Measurements from ENCODE around the gene MLX.
A peak's percentile ranks its signal among the peaks of the same experiment; 100 is the strongest.

The MLX gene

GRCh38 chr17:42566883-42567573, at the start of gene MLX:
TSS of gene MLX (plus strand) at chr17:42567100. CDS start at chr17:42567125, 25 bp downstream.
- peak within 1 kb of the TSS; percentile 95 for H3K4me2 ChIP-seq (ENCODE audit: low read length)
- H2AFZ ChIP-seq (ENCODE audit: low read depth, low read length), result 0 out of 2 replicates have a peak within 1 kb of the TSS, but pooled peaks have one; percentile 28
- H3K9ac ChIP-seq (ENCODE audit: low read length), result peak within 1 kb of the TSS; percentile 87
- no peaks in the 10 kb centered on the region for H3K9me3 ChIP-seq (ENCODE audit: insufficient read depth, low read length)
- TF ChIP-seq CTCF (IDR thresholded peaks at IDR 0.05; ENCODE audit: low read depth, low read length) (no peak), EZH2phosphoT487 (IDR thresholded peaks at IDR 0.05; ENCODE audit: low read depth) (no peak)
- H4K20me1 ChIP-seq (ENCODE audit: insufficient read depth, low read length), result 0 out of 2 replicates have a peak, but pooled peaks cover 2% of the 10 kb centered on the region
- peaks cover 38% of the 10 kb centered on the region for H3K79me2 ChIP-seq (ENCODE audit: low read length)
- no peaks in the 10 kb centered on the region for H3K27me3 ChIP-seq (ENCODE audit: low read depth, low read length)
- H3K4me3 ChIP-seq (ENCODE audit: low read length), result peak within 1 kb of the TSS; percentile 91
- H3K4me1 ChIP-seq (ENCODE audit: low read length), result peaks cover 31% of the 10 kb centered on the region
- H3K36me3 ChIP-seq (replicated peaks; ENCODE audit: low read depth, low read length), result peaks cover 43% of the 10 kb centered on the region
- H3K27ac ChIP-seq (ENCODE audit: low read length), result peak within 1 kb of the TSS; percentile 67

- Histone ChIP-seq H3K27me3 (ENCODE audit: low read depth, low read length) (no peaks in the 10 kb centered on the region), H3K9me3 (ENCODE audit: insufficient read depth, low read length) (no peaks in the 10 kb centered on the region), H3K9ac (ENCODE audit: low read length) (no peak overlapping the region), H3K4me1 (ENCODE audit: low read length) (peaks cover 9% of the 10 kb centered on the region), H2AFZ (ENCODE audit: low read depth, low read length) (no peak overlapping the region), H4K20me1 (ENCODE audit: insufficient read depth, low read length) (no peaks in the 10 kb centered on the region), H3K4me3 (ENCODE audit: low read length) (no peak overlapping the region), H3K4me2 (ENCODE audit: low read length) (no peak overlapping the region), H3K27ac (ENCODE audit: low read length) (no peak overlapping the region), H3K36me3 (replicated peaks; ENCODE audit: low read depth, low read length) (peaks cover 18% of the 10 kb centered on the region), H3K79me2 (ENCODE audit: low read length) (no peaks in the 10 kb centered on the region)
- peak; percentile 97 for TF ChIP-seq CTCF (IDR thresholded peaks at IDR 0.05; ENCODE audit: low read depth, low read length)
- no peak for TF ChIP-seq EZH2phosphoT487 (IDR thresholded peaks at IDR 0.05; ENCODE audit: low read depth)
Observed at GRCh38 chr17:42517516-42517915, 49.4 kb upstream of the MLX start.

GRCh38 chr17:42518046-42518754, 48.7 kb upstream of the MLX start:
- Histone ChIP-seq H2AFZ (ENCODE audit: low read depth, low read length) (no peak overlapping the region), H3K27ac (ENCODE audit: low read length) (no peak overlapping the region)

More at GRCh38 chr17:42518046-42518754, 48.7 kb upstream of the MLX start:
- no peak overlapping the region for H3K4me2 ChIP-seq (ENCODE audit: low read length)
- no peaks in the 10 kb centered on the region for H4K20me1 ChIP-seq (ENCODE audit: insufficient read depth, low read length)
- TF ChIP-seq EZH2phosphoT487 (IDR thresholded peaks at IDR 0.05; ENCODE audit: low read depth) (no peak), CTCF (IDR thresholded peaks at IDR 0.05; ENCODE audit: low read depth, low read length) (no peak)
- no peaks in the 10 kb centered on the region for H3K27me3 ChIP-seq (ENCODE audit: low read depth, low read length)
- no peak overlapping the region for H3K4me3 ChIP-seq (ENCODE audit: low read length)
- H3K9me3 ChIP-seq (ENCODE audit: insufficient read depth, low read length), result no peaks in the 10 kb centered on the region
- H3K36me3 ChIP-seq (replicated peaks; ENCODE audit: low read depth, low read length), result peaks cover 18% of the 10 kb centered on the region
- H3K4me1 ChIP-seq (ENCODE audit: low read length), result 0 out of 2 replicates have a peak, but pooled peaks cover 3% of the 10 kb centered on the region
- no peaks in the 10 kb centered on the region for H3K79me2 ChIP-seq (ENCODE audit: low read length)
- no peak overlapping the region for H3K9ac ChIP-seq (ENCODE audit: low read length)
